Loucy (cell line): ENCODE results near the gene DLGAP4.

ENCODE experiments used
- H2AFZ ChIP-seq: fragments of 200-600 bp; sonication (generic); 2 replicates; pipeline ENCODE4 v1.6.0; 2016; ENCODE audit warnings: antibody characterized with exemption, mild to moderate bottlenecking, low read length, moderate library complexity
- H3F3A ChIP-seq: fragments of 200-600 bp; 2 replicates; pipeline ENCODE4 v1.6.0; 2016; ENCODE audit warnings: antibody characterized with exemption, low read depth, mild to moderate bottlenecking
- H3K27me3 ChIP-seq: fragments of 200-600 bp; sonication (generic); 2 replicates; pipeline ENCODE4 v1.6.1; 2014; ENCODE audit warnings: low read length, mild to moderate bottlenecking; ENCODE audit not compliant: insufficient read depth, poor library complexity, severe bottlenecking
- H3K36me3 ChIP-seq: fragments of 200-600 bp; sonication (generic); 2 replicates; pipeline ENCODE4 v1.6.1; 2016; ENCODE audit warnings: low read length; ENCODE audit not compliant: insufficient read depth
- H3K4me1 ChIP-seq: fragments of 200-600 bp; sonication (generic); 2 replicates; pipeline ENCODE4 v1.5.1; 2014; ENCODE audit warnings: low read length, mild to moderate bottlenecking; ENCODE audit not compliant: insufficient read depth, poor library complexity, severe bottlenecking
- H3K4me2 ChIP-seq: fragments of 200-600 bp; sonication (generic); 2 replicates; pipeline ENCODE4 v1.6.0; 2014; ENCODE audit warnings: antibody characterized with exemption, low read length, low read depth, mild to moderate bottlenecking; ENCODE audit not compliant: poor library complexity, severe bottlenecking
- H3K4me3 ChIP-seq: fragments of 200-600 bp; sonication (generic); 2 replicates; pipeline ENCODE4 v1.5.1; 2014; ENCODE audit warnings: low read length, mild to moderate bottlenecking, mixed read lengths; ENCODE audit not compliant: poor library complexity, severe bottlenecking
- H3K79me2 ChIP-seq: fragments of 200-600 bp; sonication (generic); 2 replicates; pipeline ENCODE4 v1.6.1; 2014; ENCODE audit warnings: low read length; ENCODE audit not compliant: insufficient read depth
- H3K9ac ChIP-seq: fragments of 200-600 bp; sonication (generic); 2 replicates; pipeline ENCODE4 v1.6.0; 2014; ENCODE audit warnings: mild to moderate bottlenecking, low read depth, low read length, moderate library complexity; ENCODE audit not compliant: poor library complexity, severe bottlenecking
- H3K9me2 ChIP-seq: fragments of 200-600 bp; sonication (generic); replicated peaks from 2 replicates; pipeline ENCODE4 v1.6.1; 2016; ENCODE audit warnings: low read depth, low read length, mixed read lengths
- H3K9me3 ChIP-seq: fragments of 200-600 bp; sonication (generic); 2 replicates; pipeline ENCODE4 v1.6.1; 2014; ENCODE audit warnings: mild to moderate bottlenecking, antibody characterized with exemption, low read length, low read depth; ENCODE audit not compliant: insufficient read depth
- H4K20me1 ChIP-seq: fragments of 200-600 bp; sonication (generic); 2 replicates; pipeline ENCODE4 v1.6.0; 2014; ENCODE audit warnings: antibody characterized with exemption, low read length, mild to moderate bottlenecking; ENCODE audit not compliant: insufficient read depth, poor library complexity, severe bottlenecking
- EZH2phosphoT487 ChIP-seq: fragments of 200-600 bp; IDR thresholded peaks from 2 replicates; pipeline ENCODE4 v1.6.1; 2018; ENCODE audit warnings: antibody characterized with exemption, mild to moderate bottlenecking, moderate library complexity, borderline replicate concordance
- TF ChIP-seq, protein P1 (sequence below): fragments of 200-600 bp; sonication (generic); conservative IDR thresholded peaks from 2 replicates; pipeline ENCODE4 v1.5.1; 2014; ENCODE audit warnings: mild to moderate bottlenecking, antibody characterized with exemption, low read length

Gene DLGAP4

DNA sequence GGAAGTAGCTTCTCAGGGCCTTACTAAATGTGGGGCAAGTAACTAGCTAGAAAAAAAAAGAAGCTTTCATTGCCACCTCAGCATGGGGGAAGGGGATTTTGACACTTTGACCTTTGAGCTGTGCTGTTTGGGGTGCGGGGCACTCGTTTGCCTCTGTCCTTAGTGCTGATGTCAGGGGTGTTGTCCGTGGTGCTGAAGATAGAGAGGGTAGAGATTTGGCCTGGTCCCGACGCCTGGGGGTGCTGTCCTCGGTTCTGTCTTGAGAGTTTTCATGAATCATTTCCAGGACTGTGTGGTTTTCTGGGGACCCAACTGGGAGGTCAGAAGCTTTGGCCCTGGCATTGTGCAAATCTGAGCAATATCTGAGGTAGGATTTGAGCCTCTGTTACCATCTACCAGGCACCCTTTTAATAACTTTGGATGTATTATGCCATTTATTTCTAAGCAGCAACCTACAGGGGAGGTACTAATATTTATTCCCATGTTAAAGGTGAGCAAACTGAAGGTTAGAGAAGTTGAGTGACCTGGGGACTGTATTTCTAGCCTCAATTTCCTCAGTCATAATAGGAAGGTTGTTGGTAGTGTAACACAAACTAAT lies 78.0 kb downstream of the DLGAP4 start:
- Histone ChIP-seq H3K4me2 (no peak overlapping the region), H3F3A (no peaks in the 10 kb centered on the region), H3K79me2 (no peaks in the 10 kb centered on the region), H3K9ac (no peak overlapping the region), H3K4me3 (no peak overlapping the region), H2AFZ (no peak overlapping the region), H3K9me2 (no peaks in the 10 kb centered on the region), H4K20me1 (no peaks in the 10 kb centered on the region), H3K27me3 (no peaks in the 10 kb centered on the region), H3K36me3 (no peaks in the 10 kb centered on the region), H3K9me3 (no peaks in the 10 kb centered on the region), H3K4me1 (no peaks in the 10 kb centered on the region)
- TF ChIP-seq EZH2phosphoT487, result no peak
- TF ChIP-seq, protein P1, sequence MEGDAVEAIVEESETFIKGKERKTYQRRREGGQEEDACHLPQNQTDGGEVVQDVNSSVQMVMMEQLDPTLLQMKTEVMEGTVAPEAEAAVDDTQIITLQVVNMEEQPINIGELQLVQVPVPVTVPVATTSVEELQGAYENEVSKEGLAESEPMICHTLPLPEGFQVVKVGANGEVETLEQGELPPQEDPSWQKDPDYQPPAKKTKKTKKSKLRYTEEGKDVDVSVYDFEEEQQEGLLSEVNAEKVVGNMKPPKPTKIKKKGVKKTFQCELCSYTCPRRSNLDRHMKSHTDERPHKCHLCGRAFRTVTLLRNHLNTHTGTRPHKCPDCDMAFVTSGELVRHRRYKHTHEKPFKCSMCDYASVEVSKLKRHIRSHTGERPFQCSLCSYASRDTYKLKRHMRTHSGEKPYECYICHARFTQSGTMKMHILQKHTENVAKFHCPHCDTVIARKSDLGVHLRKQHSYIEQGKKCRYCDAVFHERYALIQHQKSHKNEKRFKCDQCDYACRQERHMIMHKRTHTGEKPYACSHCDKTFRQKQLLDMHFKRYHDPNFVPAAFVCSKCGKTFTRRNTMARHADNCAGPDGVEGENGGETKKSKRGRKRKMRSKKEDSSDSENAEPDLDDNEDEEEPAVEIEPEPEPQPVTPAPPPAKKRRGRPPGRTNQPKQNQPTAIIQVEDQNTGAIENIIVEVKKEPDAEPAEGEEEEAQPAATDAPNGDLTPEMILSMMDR, result peak; percentile 53

DNA sequence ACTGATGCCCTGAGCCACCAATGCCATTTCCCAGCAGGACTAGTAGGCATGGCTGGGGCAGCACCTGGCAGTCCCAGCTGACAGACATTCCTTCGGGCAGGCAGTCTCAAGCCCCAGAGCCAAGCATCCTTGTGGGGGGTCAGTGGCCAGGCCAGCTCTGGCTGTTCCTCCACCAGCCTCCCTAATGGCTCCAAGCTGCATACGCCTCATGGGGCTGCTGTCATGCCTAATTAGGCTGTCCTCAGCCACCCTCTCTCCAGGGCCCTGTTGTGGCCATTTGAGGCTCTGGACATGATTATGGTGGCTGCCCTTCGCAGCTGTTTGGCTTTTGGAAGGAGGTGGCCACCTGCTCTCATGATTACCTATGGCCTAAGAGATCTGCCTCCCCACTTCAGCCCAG lies 79.4 kb downstream of the DLGAP4 start:
- Histone ChIP-seq H3K4me2 (no peak overlapping the region), H3K9me3 (no peaks in the 10 kb centered on the region), H3K4me1 (no peaks in the 10 kb centered on the region), H3K9ac (no peak overlapping the region), H3K4me3 (no peak overlapping the region), H3K27me3 (no peaks in the 10 kb centered on the region), H4K20me1 (no peaks in the 10 kb centered on the region), H3K79me2 (no peaks in the 10 kb centered on the region), H3K9me2 (no peaks in the 10 kb centered on the region), H3F3A (no peaks in the 10 kb centered on the region), H3K36me3 (no peaks in the 10 kb centered on the region), H2AFZ (no peak overlapping the region)
- TF ChIP-seq, protein P1, result no peak
- TF ChIP-seq EZH2phosphoT487, result no peak

DNA sequence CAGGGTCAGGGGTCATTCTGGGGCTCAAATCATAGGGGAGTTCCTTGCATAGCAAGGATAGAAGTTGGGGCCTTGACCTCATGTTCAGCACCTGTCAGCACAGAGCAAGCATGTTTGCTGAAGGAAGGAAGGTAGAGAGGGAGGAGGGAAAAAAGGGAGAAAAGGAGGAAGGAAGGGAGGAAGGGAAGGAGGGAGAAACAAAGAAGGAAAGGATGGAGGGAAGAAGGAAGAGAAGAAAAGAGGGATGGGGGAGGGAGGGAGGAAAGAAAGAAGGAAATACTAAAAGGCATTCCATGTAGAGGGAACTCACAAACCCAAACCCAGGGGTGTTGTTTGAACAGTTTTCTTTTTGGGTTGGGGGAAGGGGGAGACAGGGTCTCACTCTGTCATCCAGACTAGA lies 80.1 kb downstream of the DLGAP4 start:
- no peaks in the 10 kb centered on the region for H3F3A ChIP-seq
- H3K9ac ChIP-seq, result no peak overlapping the region
- no peaks in the 10 kb centered on the region for H3K27me3 ChIP-seq
- TF ChIP-seq EZH2phosphoT487, result no peak
- TF ChIP-seq, protein P1, result no peak
- no peaks in the 10 kb centered on the region for H3K9me3 ChIP-seq
- H3K79me2 ChIP-seq, result no peaks in the 10 kb centered on the region
- H4K20me1 ChIP-seq, result no peaks in the 10 kb centered on the region
- H2AFZ ChIP-seq, result no peak overlapping the region
- H3K9me2 ChIP-seq, result no peaks in the 10 kb centered on the region
- H3K4me2 ChIP-seq, result no peak overlapping the region
- no peaks in the 10 kb centered on the region for H3K4me1 ChIP-seq
- no peak overlapping the region for H3K4me3 ChIP-seq
- H3K36me3 ChIP-seq, result no peaks in the 10 kb centered on the region
